Ishikawa (cell line): Measurements from ENCODE around the gene MUC5B.

Experiments
- CEBPB ChIP-seq: IDR thresholded peaks from 2 replicates; pipeline ENCODE4 v1.6.1; 2012
- CREB1 ChIP-seq: IDR thresholded peaks from 2 replicates; pipeline ENCODE4 v1.6.1; 2012; ENCODE audit warnings: low read depth
- EGR1 ChIP-seq: IDR thresholded peaks from 2 replicates; pipeline ENCODE4 v1.6.1; 2012
- EP300 ChIP-seq: IDR thresholded peaks from 2 replicates; pipeline ENCODE4 v1.6.1; 2012; ENCODE audit warnings: borderline replicate concordance
- FOXM1 ChIP-seq: IDR thresholded peaks from 2 replicates; pipeline ENCODE4 v1.6.1; 2012; ENCODE audit warnings: low read depth, borderline replicate concordance
- MAX ChIP-seq: IDR thresholded peaks from 2 replicates; pipeline ENCODE4 v1.6.1; 2012
- NFIC ChIP-seq: IDR thresholded peaks from 2 replicates; pipeline ENCODE4 v1.6.1; 2012
- RAD21 ChIP-seq: IDR thresholded peaks from 2 replicates; pipeline ENCODE4 v1.6.1; 2012; ENCODE audit warnings: low read depth
- TAF1 ChIP-seq: IDR thresholded peaks from 2 replicates; pipeline ENCODE4 v1.6.1; 2012; ENCODE audit warnings: low read depth, mild to moderate bottlenecking
- TCF12 ChIP-seq: IDR thresholded peaks from 2 replicates; pipeline ENCODE4 v1.6.1; 2012; ENCODE audit warnings: low read depth
- TEAD4 ChIP-seq: IDR thresholded peaks from 2 replicates; pipeline ENCODE4 v1.6.1; 2012
- YY1 ChIP-seq: IDR thresholded peaks from 2 replicates; pipeline ENCODE4 v1.6.1; 2012; ENCODE audit warnings: low read depth
- ZBTB7A ChIP-seq: IDR thresholded peaks from 2 replicates; pipeline ENCODE4 v1.6.1; 2012; ENCODE audit warnings: low read depth
- TF ChIP-seq, protein P1 (sequence below): IDR thresholded peaks from 2 replicates; pipeline ENCODE4 v1.6.1; 2012
- TF ChIP-seq, protein P2 (sequence below): IDR thresholded peaks from 2 replicates; pipeline ENCODE4 v1.6.1; 2012; ENCODE audit warnings: low read depth, mild to moderate bottlenecking

Gene MUC5B

DNA sequence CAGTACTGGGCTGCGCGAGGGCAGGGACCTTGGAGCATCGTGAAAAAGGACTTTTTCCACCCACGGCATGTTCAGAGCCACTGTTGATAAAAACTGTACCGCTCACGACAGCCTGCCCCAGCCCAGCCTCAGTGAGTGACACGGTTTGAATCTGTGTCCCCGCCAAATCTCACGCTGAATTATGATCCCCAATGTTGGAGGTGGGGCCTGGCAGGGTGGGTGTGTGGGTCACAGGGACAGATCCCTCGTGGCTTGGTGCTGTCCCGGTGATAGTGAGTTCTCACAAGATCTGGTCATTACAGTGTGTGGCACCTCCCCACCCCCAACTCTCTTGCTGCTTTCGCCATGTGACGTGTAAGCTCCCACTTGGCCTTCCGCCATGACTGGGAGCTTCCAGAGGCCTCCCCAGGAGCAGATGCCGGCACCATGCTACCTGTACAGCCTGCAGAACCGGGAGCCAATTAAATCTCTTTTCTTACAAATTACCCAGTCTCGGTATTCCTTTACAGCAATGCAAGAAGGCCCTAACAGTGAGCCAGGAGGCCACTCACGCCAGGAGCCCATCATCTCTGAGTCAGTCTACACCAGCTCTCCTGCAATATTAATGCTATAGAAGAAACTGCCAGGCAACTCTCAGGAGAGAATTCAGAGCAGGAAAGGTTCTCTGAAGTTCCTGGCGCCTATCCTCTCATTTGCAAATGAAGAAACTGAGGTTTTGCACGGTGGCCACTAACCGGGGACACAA lies 85.3 kb downstream of the MUC5B start:
- no peak for TF ChIP-seq CEBPB
- TF ChIP-seq CREB1, result no peak
- TF ChIP-seq TAF1, result no peak
- no peak for TF ChIP-seq EGR1
- TF ChIP-seq YY1, result no peak
- no peak for TF ChIP-seq MAX
- no peak for TF ChIP-seq NFIC
- TF ChIP-seq, protein P1, sequence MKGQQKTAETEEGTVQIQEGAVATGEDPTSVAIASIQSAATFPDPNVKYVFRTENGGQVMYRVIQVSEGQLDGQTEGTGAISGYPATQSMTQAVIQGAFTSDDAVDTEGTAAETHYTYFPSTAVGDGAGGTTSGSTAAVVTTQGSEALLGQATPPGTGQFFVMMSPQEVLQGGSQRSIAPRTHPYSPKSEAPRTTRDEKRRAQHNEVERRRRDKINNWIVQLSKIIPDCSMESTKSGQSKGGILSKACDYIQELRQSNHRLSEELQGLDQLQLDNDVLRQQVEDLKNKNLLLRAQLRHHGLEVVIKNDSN, result no peak
- no peak for TF ChIP-seq TEAD4
- TF ChIP-seq TCF12, result no peak
- TF ChIP-seq RAD21, result no peak
- TF ChIP-seq EP300, result no peak
- TF ChIP-seq, protein P2, sequence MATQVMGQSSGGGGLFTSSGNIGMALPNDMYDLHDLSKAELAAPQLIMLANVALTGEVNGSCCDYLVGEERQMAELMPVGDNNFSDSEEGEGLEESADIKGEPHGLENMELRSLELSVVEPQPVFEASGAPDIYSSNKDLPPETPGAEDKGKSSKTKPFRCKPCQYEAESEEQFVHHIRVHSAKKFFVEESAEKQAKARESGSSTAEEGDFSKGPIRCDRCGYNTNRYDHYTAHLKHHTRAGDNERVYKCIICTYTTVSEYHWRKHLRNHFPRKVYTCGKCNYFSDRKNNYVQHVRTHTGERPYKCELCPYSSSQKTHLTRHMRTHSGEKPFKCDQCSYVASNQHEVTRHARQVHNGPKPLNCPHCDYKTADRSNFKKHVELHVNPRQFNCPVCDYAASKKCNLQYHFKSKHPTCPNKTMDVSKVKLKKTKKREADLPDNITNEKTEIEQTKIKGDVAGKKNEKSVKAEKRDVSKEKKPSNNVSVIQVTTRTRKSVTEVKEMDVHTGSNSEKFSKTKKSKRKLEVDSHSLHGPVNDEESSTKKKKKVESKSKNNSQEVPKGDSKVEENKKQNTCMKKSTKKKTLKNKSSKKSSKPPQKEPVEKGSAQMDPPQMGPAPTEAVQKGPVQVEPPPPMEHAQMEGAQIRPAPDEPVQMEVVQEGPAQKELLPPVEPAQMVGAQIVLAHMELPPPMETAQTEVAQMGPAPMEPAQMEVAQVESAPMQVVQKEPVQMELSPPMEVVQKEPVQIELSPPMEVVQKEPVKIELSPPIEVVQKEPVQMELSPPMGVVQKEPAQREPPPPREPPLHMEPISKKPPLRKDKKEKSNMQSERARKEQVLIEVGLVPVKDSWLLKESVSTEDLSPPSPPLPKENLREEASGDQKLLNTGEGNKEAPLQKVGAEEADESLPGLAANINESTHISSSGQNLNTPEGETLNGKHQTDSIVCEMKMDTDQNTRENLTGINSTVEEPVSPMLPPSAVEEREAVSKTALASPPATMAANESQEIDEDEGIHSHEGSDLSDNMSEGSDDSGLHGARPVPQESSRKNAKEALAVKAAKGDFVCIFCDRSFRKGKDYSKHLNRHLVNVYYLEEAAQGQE, result no peak
- no peak for TF ChIP-seq ZBTB7A
- TF ChIP-seq FOXM1, result no peak

DNA sequence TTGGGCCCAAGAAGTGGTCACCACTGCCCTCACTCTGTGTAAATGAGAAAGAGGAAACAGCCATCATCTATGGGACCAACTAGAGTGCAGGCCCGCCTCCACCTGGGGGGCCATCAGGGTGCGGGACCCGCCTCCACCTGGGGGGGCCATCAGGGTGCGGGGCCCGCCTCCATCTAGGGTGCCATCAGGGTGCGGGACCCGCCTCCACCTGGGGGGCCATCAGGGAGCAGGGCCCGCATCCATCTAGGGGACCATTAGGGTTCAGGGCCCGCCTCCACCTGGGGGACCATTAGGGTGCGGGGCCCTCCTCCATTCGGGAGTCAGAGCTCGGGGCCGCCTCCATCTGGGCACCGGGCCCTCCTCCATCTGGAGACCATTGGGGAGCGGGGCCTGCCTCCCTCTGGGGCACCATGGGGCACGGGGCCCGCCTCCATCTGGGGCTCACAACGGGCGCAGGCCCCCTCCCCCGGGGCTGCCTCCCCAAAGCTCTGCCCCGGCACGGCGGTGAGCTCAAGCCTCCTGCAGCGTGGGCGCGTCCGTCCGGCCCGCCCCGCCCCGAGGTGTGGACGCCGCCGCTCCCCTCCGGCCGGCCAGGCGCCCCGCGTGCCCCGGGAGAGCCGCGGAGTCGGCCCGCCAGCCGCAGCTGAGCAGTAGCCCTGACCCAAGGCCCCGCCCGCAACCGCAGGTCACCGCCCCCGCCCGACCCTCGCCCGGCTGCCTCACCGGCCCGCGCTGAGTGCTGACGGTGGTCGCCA lies 86.1 kb downstream of the MUC5B start:
- TF ChIP-seq RAD21 (no peak), NFIC (no peak), EGR1 (peak; percentile 16; the same call in 1 of the 2 replicates), MAX (no peak; the same call in 1 of the 2 replicates), FOXM1 (no peak), TCF12 (no peak), TEAD4 (no peak), TAF1 (no peak), ZBTB7A (peak; percentile 53; the same call in 1 of the 2 replicates)

DNA sequence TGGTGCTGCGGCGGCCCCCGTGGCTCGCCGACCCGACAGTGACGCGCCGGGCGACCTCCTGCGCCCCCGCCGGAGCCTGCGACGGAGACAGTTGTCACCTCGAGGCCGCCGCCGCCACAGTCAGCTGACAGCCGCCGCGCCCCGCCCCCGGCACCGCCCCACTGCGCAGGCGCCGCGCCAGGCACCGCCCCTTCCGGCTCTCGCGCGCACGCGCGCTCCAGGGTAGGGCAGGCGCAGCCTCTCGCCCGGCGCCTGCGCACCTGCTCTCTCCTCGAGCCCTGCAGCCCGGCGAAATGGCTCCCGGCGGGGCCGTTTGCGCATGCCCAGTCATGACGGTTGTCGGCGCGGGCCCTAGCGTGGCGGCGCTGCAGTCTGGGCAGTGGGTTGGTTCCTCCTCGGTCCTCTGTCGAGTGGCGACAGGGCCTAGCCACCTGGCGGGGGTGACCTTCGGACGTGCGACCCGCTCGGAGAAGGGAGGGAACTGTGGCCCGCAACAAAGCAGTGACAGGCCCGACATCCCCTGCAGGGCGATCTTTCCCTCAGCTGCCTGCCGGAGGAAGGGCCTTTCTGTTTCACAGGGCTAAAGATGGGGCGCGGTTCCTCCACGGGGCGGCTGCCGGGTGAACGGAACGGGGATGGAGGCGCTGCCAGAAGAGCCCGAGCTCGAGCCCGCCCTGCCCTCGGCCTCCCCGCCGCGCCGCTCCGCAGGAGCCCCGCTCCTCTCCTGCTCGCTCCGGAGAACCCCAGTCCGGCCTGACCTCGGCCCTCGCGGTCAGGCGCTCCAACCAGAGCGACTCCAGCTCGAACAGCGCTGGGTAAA lies 86.8 kb downstream of the MUC5B start, which contains the start of gene TOLLIP:
Gene TOLLIP, minus strand, starts transcription at position 135 of the 820 bp plus-strand sequence. Its CDS starts 134 bp downstream, at position 1.
- TF ChIP-seq NFIC (no peak), FOXM1 (no peak), TAF1 (peak; percentile 89), EGR1 (0 out of 2 replicates have a peak, but pooled peaks have one; percentile 1), CEBPB (no peak), RAD21 (no peak; the same call in 1 of the 2 replicates), YY1 (peak; percentile 83), MAX (peak; percentile 90)
- TF ChIP-seq, protein P1, result peak; percentile 86

GRCh38 chr11:1310318-1310687 lies 87.4 kb downstream of the MUC5B start:
- TF ChIP-seq EP300, result no peak
- TF ChIP-seq, protein P1, result no peak
- TF ChIP-seq ZBTB7A, result no peak
- no peak for TF ChIP-seq TCF12
- no peak for TF ChIP-seq TEAD4
- TF ChIP-seq CREB1, result no peak
- TF ChIP-seq TAF1, result no peak
- no peak for TF ChIP-seq FOXM1
- TF ChIP-seq, protein P2, result no peak
- no peak for TF ChIP-seq CEBPB
- no peak for TF ChIP-seq NFIC
- TF ChIP-seq YY1, result no peak
- no peak for TF ChIP-seq MAX
- no peak for TF ChIP-seq RAD21
